ENCODE data around the gene PPM1H.

- no peak for TF ChIP-seq CTCF (IDR thresholded peaks at IDR 0.05; ENCODE audit: low read depth, low read length)
- no peak for TF ChIP-seq MAX (IDR thresholded peaks at IDR 0.05; ENCODE audit: low read depth, low read length)
- no peak for TF ChIP-seq POLR2A (IDR thresholded peaks at IDR 0.05; ENCODE audit: extremely low read depth, insufficient read length)
These were observed 277.7 kb downstream of the PPM1H start for GRCh38 chr12:62657363-62657632.
